ENCODE results near the gene PTCHD1. TPM values are rescaled to one million over a fixed set of nuclear protein-coding genes. Genes with fewer than 3 reads are reported as not detected.

The PTCHD1 gene
- total and polyA plus RNA-seq, 2 experiments from 2014 or later, result 0.92 to 1.5 TPM

DNA sequence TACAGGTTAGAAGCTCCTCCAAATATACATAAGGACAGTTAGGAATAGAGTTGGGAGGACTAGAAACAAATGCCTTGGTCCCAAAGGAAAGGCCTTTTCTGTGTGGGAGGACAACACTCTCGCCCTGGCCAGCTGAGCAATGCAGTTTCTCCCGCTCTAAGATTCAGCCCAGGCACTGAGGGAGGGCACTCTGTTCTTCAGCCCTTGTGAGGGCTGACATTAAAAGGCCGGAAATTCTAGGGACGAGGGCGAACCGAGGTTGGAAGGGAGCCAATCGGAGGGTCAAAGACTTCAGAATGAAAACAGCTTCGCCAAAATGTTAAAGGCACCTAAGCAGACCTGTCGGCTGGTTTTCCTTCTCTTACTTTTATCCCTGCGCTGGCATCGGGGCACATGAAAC lies 2.9 kb upstream of the PTCHD1 start:
- peak overlapping the region; percentile 36 for H3K4me3 ChIP-seq
- TF ChIP-seq, protein P1, sequence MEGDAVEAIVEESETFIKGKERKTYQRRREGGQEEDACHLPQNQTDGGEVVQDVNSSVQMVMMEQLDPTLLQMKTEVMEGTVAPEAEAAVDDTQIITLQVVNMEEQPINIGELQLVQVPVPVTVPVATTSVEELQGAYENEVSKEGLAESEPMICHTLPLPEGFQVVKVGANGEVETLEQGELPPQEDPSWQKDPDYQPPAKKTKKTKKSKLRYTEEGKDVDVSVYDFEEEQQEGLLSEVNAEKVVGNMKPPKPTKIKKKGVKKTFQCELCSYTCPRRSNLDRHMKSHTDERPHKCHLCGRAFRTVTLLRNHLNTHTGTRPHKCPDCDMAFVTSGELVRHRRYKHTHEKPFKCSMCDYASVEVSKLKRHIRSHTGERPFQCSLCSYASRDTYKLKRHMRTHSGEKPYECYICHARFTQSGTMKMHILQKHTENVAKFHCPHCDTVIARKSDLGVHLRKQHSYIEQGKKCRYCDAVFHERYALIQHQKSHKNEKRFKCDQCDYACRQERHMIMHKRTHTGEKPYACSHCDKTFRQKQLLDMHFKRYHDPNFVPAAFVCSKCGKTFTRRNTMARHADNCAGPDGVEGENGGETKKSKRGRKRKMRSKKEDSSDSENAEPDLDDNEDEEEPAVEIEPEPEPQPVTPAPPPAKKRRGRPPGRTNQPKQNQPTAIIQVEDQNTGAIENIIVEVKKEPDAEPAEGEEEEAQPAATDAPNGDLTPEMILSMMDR (IDR thresholded peaks at IDR 0.05; ENCODE audit: low read depth, low read length), result no peak
- peaks cover 83% of the 10 kb centered on the region for H3K27me3 ChIP-seq
- no peaks in the 10 kb centered on the region for H3K9me3 ChIP-seq (ENCODE audit: low read depth)
- H3K36me3 ChIP-seq, result no peaks in the 10 kb centered on the region
- peak in 1 of 2 donors; percentile 14 for DNase-seq (ENCODE audit: low read depth in 1 of 2, low spot score in 1 of 2)
- no peak overlapping the region for H3K27ac ChIP-seq
- H3K4me1 ChIP-seq (ENCODE audit: low read depth), result no peaks in the 10 kb centered on the region

- no peaks in the 10 kb centered on the region for H3K4me1 ChIP-seq (ENCODE audit: low read depth)
- peak in 1 of 2 donors; percentile 21 for DNase-seq (ENCODE audit: low read depth in 1 of 2, low spot score in 1 of 2)
- H3K4me3 ChIP-seq, result peak overlapping the region; percentile 36
- TF ChIP-seq, protein P1 (IDR thresholded peaks at IDR 0.05; ENCODE audit: low read depth, low read length), result no peak
- peaks cover 89% of the 10 kb centered on the region for H3K27me3 ChIP-seq
- no peaks in the 10 kb centered on the region for H3K9me3 ChIP-seq (ENCODE audit: low read depth)
- no peaks in the 10 kb centered on the region for H3K36me3 ChIP-seq
- no peak overlapping the region for H3K27ac ChIP-seq
Observed at GRCh38 chrX:23332101-23332887, 2.4 kb upstream of the PTCHD1 start.

GRCh38 chrX:23332888-23333821 lies 1.5 kb upstream of the PTCHD1 start:
- Histone ChIP-seq H3K36me3 (no peaks in the 10 kb centered on the region), H3K27ac (no peak overlapping the region), H3K9me3 (ENCODE audit: low read depth) (no peaks in the 10 kb centered on the region), H3K27me3 (peaks cover 97% of the 10 kb centered on the region), H3K4me1 (ENCODE audit: low read depth) (no peaks in the 10 kb centered on the region), H3K4me3 (peak overlapping the region; percentile 36)
- DNase-seq (ENCODE audit: low read depth in 1 of 2, low spot score in 1 of 2), result peak in 1 of 2 donors; percentile 25
- TF ChIP-seq, protein P1 (IDR thresholded peaks at IDR 0.05; ENCODE audit: low read depth, low read length), result no peak

DNA sequence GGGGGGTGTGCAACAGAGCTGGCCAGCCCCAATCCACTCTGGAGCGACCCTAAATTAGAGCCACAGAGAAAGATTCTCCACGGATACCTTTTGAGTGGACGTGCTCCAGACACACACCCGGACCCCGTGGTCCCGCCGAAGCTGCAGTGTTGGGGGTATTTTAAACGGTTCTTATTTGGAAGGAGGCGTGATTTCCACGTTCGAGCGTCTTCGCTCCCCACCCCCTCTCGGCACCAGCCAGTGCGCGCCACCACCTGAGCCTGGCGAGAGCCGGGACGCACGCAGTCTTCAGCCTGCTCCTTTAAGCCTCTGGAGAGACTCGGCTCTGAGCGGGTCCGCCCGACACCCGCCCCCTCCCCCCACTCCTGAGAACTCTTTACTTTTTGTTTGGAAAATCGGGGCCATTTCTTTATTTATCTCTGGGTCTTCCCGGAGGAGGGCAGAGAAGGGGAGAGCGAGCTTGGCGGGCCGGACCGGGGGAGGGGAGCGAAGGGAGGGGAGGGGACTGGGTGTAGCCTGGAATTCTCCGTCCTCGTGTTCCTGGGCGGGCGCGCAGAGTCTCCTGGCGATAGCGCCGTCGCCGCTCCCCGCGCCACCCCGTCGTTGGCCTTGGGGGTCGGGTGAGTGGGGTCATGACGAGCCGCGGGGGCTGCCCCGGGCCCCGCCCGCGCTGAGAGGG lies 668 bp upstream of the PTCHD1 start:
- Histone ChIP-seq H3K4me3 (peak overlapping the region; percentile 36), H3K27ac (no peak overlapping the region), H3K36me3 (no peaks in the 10 kb centered on the region), H3K4me1 (ENCODE audit: low read depth) (no peaks in the 10 kb centered on the region), H3K9me3 (ENCODE audit: low read depth) (no peaks in the 10 kb centered on the region), H3K27me3 (peaks cover 88% of the 10 kb centered on the region)
- TF ChIP-seq, protein P1 (IDR thresholded peaks at IDR 0.05; ENCODE audit: low read depth, low read length), result no peak
- peak in 1 of 2 donors; percentile 49 for DNase-seq (ENCODE audit: low read depth in 1 of 2, low spot score in 1 of 2)

- TF ChIP-seq, protein P1 (IDR thresholded peaks at IDR 0.05; ENCODE audit: low read depth, low read length), result no peak
- Histone ChIP-seq H3K27ac (no peak overlapping the region), H3K27me3 (peaks cover 86% of the 10 kb centered on the region), H3K4me3 (peak overlapping the region; percentile 36), H3K36me3 (no peaks in the 10 kb centered on the region), H3K9me3 (ENCODE audit: low read depth) (no peaks in the 10 kb centered on the region), H3K4me1 (ENCODE audit: low read depth) (no peaks in the 10 kb centered on the region)
- DNase-seq (ENCODE audit: low read depth in 1 of 2, low spot score in 1 of 2), result no peak
Observed at GRCh38 chrX:23334521-23334847, 165 bp upstream of the PTCHD1 start.
